Measurements from ENCODE around the gene SHISA8.
"Not testable (repeated sequence)": the region's sequence is repeated elsewhere in the genome, so short reads cannot be mapped to it uniquely, and the experiment has no call there.

The SHISA8 gene

GRCh38 chr22:41876275-41876674 is 38.6 kb downstream of the SHISA8 start:
- H3K36me3 ChIP-seq (ENCODE audit: insufficient read depth, insufficient read length, low read length): peaks cover 81% of the 10 kb centered on the region
- no peak for TF ChIP-seq YY1 (IDR thresholded peaks at IDR 0.05; ENCODE audit: insufficient read depth, insufficient read length)
- TF ChIP-seq ZNF274 (IDR thresholded peaks at IDR 0.05; ENCODE audit: low read depth, low read length): no peak
- no peak for TF ChIP-seq SUZ12 (IDR thresholded peaks at IDR 0.05; ENCODE audit: extremely low read depth, insufficient read depth, insufficient read length)
- no peak overlapping the region for H3K9ac ChIP-seq (ENCODE audit: insufficient read length, low read depth)
- H3K4me3 ChIP-seq (ENCODE audit: insufficient read length, low read depth): no peak overlapping the region
- no peak for DNase-seq (ENCODE audit: low read depth, low spot score)
- H3K4me1 ChIP-seq (ENCODE audit: insufficient read depth, insufficient read length): no peaks in the 10 kb centered on the region
- H3K9me3 ChIP-seq (ENCODE audit: insufficient read depth, low read length): no peaks in the 10 kb centered on the region
- H3K27me3 ChIP-seq (ENCODE audit: insufficient read depth, insufficient read length): no peaks in the 10 kb centered on the region

- H3K4me3 ChIP-seq (ENCODE audit: insufficient read length, low read depth): no peak overlapping the region
- H3K4me1 ChIP-seq (ENCODE audit: insufficient read depth, insufficient read length): no peaks in the 10 kb centered on the region
- H3K27me3 ChIP-seq (ENCODE audit: insufficient read depth, insufficient read length): no peaks in the 10 kb centered on the region
- no peak overlapping the region for H3K9ac ChIP-seq (ENCODE audit: insufficient read length, low read depth)
- H3K36me3 ChIP-seq (ENCODE audit: insufficient read depth, insufficient read length, low read length): peaks cover 82% of the 10 kb centered on the region
- no peaks in the 10 kb centered on the region for H3K9me3 ChIP-seq (ENCODE audit: insufficient read depth, low read length)
- no peak for DNase-seq (ENCODE audit: low read depth, low spot score)
- TF ChIP-seq SUZ12 (IDR thresholded peaks at IDR 0.05; ENCODE audit: extremely low read depth, insufficient read depth, insufficient read length) (no peak), YY1 (IDR thresholded peaks at IDR 0.05; ENCODE audit: insufficient read depth, insufficient read length) (no peak), ZNF274 (IDR thresholded peaks at IDR 0.05; ENCODE audit: low read depth, low read length) (no peak)
Measured at GRCh38 chr22:41875531-41876270, 39.2 kb downstream of the SHISA8 start.

GRCh38 chr22:41874090-41874489 is 40.8 kb downstream of the SHISA8 start:
- no peaks in the 10 kb centered on the region for H3K4me1 ChIP-seq (ENCODE audit: insufficient read depth, insufficient read length)
- H3K36me3 ChIP-seq (ENCODE audit: insufficient read depth, insufficient read length, low read length): peaks cover 72% of the 10 kb centered on the region
- DNase-seq (ENCODE audit: low read depth, low spot score): no peak
- TF ChIP-seq SUZ12 (IDR thresholded peaks at IDR 0.05; ENCODE audit: extremely low read depth, insufficient read depth, insufficient read length): no peak
- no peaks in the 10 kb centered on the region for H3K27me3 ChIP-seq (ENCODE audit: insufficient read depth, insufficient read length)
- H3K4me3 ChIP-seq (ENCODE audit: insufficient read length, low read depth): no peak overlapping the region
- no peaks in the 10 kb centered on the region for H3K9me3 ChIP-seq (ENCODE audit: insufficient read depth, low read length)
- H3K9ac ChIP-seq (ENCODE audit: insufficient read length, low read depth): no peak overlapping the region

- Histone ChIP-seq H3K9ac (ENCODE audit: insufficient read length, low read depth) (no peak overlapping the region), H3K4me3 (ENCODE audit: insufficient read length, low read depth) (no peak overlapping the region), H3K36me3 (ENCODE audit: insufficient read depth, insufficient read length, low read length) (peaks cover 70% of the 10 kb centered on the region), H3K4me1 (ENCODE audit: insufficient read depth, insufficient read length) (no peaks in the 10 kb centered on the region), H3K27me3 (ENCODE audit: insufficient read depth, insufficient read length) (no peaks in the 10 kb centered on the region), H3K9me3 (ENCODE audit: insufficient read depth, low read length) (no peaks in the 10 kb centered on the region)
- no peak for DNase-seq (ENCODE audit: low read depth, low spot score)
- no peak for TF ChIP-seq ZNF274 (IDR thresholded peaks at IDR 0.05; ENCODE audit: low read depth, low read length)
- no peak for TF ChIP-seq YY1 (IDR thresholded peaks at IDR 0.05; ENCODE audit: insufficient read depth, insufficient read length)
- no peak for TF ChIP-seq SUZ12 (IDR thresholded peaks at IDR 0.05; ENCODE audit: extremely low read depth, insufficient read depth, insufficient read length)
Measured at GRCh38 chr22:41873391-41873790, 41.5 kb downstream of the SHISA8 start.

GRCh38 chr22:41870786-41871185 is 44.1 kb downstream of the SHISA8 start:
- H3K4me3 ChIP-seq (ENCODE audit: insufficient read length, low read depth): no peak overlapping the region
- H3K9me3 ChIP-seq (ENCODE audit: insufficient read depth, low read length): no peaks in the 10 kb centered on the region
- H3K27me3 ChIP-seq (ENCODE audit: insufficient read depth, insufficient read length): no peaks in the 10 kb centered on the region
- TF ChIP-seq ZNF274 (IDR thresholded peaks at IDR 0.05; ENCODE audit: low read depth, low read length) (no peak), YY1 (IDR thresholded peaks at IDR 0.05; ENCODE audit: insufficient read depth, insufficient read length) (no peak), SUZ12 (IDR thresholded peaks at IDR 0.05; ENCODE audit: extremely low read depth, insufficient read depth, insufficient read length) (no peak)
- no peak overlapping the region for H3K9ac ChIP-seq (ENCODE audit: insufficient read length, low read depth)
- H3K36me3 ChIP-seq (ENCODE audit: insufficient read depth, insufficient read length, low read length): peaks cover 65% of the 10 kb centered on the region
- H3K4me1 ChIP-seq (ENCODE audit: insufficient read depth, insufficient read length): no peaks in the 10 kb centered on the region
- DNase-seq (ENCODE audit: low read depth, low spot score): no peak

GRCh38 chr22:41870081-41870480 is 44.8 kb downstream of the SHISA8 start:
- H3K9ac ChIP-seq (ENCODE audit: insufficient read length, low read depth); H3K4me1 ChIP-seq (ENCODE audit: insufficient read depth, insufficient read length); H3K27me3 ChIP-seq (ENCODE audit: insufficient read depth, insufficient read length); DNase-seq (ENCODE audit: low read depth, low spot score); H3K9me3 ChIP-seq (ENCODE audit: insufficient read depth, low read length); H3K4me3 ChIP-seq (ENCODE audit: insufficient read length, low read depth): not testable (repeated sequence)
- peaks cover 62% of the 10 kb centered on the region for H3K36me3 ChIP-seq (ENCODE audit: insufficient read depth, insufficient read length, low read length)

- H3K27me3 ChIP-seq (ENCODE audit: insufficient read depth, insufficient read length): no peaks in the 10 kb centered on the region
- H3K9ac ChIP-seq (ENCODE audit: insufficient read length, low read depth): no peak overlapping the region
- H3K4me3 ChIP-seq (ENCODE audit: insufficient read length, low read depth): no peak overlapping the region
- no peak for DNase-seq (ENCODE audit: low read depth, low spot score)
- TF ChIP-seq YY1 (IDR thresholded peaks at IDR 0.05; ENCODE audit: insufficient read depth, insufficient read length) (no peak), SUZ12 (IDR thresholded peaks at IDR 0.05; ENCODE audit: extremely low read depth, insufficient read depth, insufficient read length) (no peak), ZNF274 (IDR thresholded peaks at IDR 0.05; ENCODE audit: low read depth, low read length) (no peak)
- H3K36me3 ChIP-seq (ENCODE audit: insufficient read depth, insufficient read length, low read length): peaks cover 51% of the 10 kb centered on the region
- no peaks in the 10 kb centered on the region for H3K9me3 ChIP-seq (ENCODE audit: insufficient read depth, low read length)
- no peaks in the 10 kb centered on the region for H3K4me1 ChIP-seq (ENCODE audit: insufficient read depth, insufficient read length)
Measured at GRCh38 chr22:41868556-41868955, 46.3 kb downstream of the SHISA8 start.
